Stimulated activated CD4-positive, alpha-beta T cell treated with anti-CD3 and anti-CD28 coated beads, Interleukin-1b, Interleukin-23, amount 100 ng/mL, for 24 hours (primary cell): ENCODE results near the gene SESN2.
"Not testable (repeated sequence)": the region's sequence is repeated elsewhere in the genome, so short reads cannot be mapped to it uniquely, and the experiment has no call there.

Source experiments
- DNase-seq, 4 experiments: peaks; one replicate each; pipeline ENCODE4 v3.0.0-alpha.2; 2020; ENCODE audit warnings: low read depth in 4 of 4, low spot score in 1 of 4

The SESN2 gene

DNA sequence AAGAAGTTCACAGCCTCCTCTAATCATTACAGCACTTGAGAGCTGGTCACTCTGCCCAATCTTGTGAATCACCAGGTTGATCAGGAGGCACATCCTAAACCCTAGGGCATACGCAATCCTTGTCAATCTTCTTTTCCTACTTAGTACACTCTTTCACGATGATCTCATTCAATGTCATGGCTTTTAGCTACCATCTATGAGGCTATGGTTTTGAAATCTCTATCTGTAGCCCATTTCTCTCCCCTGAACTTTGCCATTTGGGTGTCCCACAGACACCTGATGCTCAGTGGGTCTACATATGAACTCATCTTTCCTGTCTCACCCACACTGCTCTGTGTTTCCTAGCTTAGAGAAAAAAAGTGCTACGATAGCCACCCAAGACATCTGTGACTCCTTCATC, 67.7 kb downstream of the SESN2 start:
- no peak for DNase-seq

DNA sequence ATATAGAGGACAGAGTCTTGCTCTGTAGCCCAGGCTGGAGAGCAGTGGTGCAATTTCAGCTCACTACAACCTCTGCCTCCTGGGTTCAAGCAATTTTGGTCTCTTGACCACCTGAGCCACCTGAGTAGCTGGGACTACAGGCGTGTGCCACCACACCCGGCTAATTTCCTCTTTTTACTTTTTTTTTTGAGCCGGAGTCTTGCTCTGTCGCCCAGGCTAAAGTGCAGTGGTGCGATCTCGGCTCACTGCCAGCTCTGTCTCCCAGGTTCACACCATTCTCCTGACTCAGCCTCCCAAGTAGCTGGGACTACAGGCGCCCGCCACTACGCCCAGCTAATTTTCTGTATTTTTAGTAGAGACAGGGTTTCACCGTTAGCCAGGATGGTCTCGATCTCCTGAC, 68.1 kb downstream of the SESN2 start:
- not testable (repeated sequence) for DNase-seq

DNA sequence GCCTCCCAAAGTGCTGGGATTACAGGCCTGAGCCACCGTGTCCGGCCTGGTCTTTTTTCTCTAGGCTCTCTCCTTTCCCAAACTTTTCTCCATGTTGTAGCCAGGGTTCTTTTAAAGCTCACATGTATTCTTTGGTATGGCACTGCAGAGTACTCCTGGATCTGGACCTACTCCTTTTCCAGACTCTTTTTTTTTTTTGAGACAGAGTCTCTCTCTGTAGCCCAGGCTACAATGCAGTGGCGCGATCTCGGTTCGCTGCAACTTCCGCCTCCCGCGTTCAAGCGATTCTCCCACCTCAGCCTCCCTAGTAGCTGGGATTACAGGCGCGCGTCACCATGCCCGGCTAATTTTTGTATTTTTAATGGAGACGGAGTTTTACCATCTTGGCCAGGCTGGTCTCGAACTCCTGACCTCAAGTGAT, 68.9 kb downstream of the SESN2 start:
- DNase-seq = peak in 2 of 4 experiments; percentile 0 to 1

DNA sequence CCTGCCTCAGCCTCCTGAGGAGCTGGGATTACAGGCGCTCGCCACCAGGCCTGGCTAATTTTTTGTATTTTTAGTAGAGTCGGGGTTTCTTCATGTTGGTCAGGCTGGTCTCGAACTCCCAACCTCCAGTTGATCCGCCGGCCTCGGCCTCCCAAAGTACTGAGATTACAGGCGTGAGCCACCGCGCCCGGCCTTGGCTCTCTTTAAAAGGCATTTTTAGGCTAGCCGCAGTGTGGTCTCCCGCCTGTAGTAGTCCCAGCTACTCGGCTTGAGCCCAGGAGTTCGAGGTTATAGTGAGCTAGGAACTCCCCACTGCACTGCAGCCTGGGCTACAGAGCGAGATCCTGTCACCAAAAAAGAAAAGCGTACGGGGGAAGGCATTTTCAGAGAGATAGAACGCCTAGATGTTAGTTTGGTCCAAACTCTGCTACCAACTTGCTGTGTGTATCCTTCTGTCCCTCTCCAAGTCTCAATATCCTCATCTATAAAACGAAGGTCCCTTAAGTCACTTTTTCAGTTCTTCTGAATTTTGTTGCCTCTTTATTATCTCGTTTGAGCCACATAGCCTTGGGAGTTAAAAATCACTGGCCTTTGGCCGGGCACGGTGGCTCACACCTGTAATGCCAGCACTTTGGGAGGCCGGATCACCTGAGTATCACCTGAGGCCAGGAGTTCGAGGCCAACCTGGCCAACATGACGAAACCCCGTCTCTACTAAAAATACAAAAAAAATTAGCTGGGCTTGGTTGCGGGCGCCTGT, 70.3 kb downstream of the SESN2 start:
- peak in 3 of 4 experiments; percentile 7 to 31 (median 12) for DNase-seq
